NCI-H1105 (cell line): ENCODE results near the gene TIMM8A.
"Not testable (repeated sequence)": the region's sequence is repeated elsewhere in the genome, so short reads cannot be mapped to it uniquely, and the experiment has no call there.

Source experiments
- DNase-seq: peaks from one replicate; lab custom pipeline; 2025; lab: John Stamatoyannopoulos, UW

Gene TIMM8A

GRCh38 chrX:101359966-101360365 is 11.4 kb upstream of the TIMM8A start:
- no peak for DNase-seq

DNA sequence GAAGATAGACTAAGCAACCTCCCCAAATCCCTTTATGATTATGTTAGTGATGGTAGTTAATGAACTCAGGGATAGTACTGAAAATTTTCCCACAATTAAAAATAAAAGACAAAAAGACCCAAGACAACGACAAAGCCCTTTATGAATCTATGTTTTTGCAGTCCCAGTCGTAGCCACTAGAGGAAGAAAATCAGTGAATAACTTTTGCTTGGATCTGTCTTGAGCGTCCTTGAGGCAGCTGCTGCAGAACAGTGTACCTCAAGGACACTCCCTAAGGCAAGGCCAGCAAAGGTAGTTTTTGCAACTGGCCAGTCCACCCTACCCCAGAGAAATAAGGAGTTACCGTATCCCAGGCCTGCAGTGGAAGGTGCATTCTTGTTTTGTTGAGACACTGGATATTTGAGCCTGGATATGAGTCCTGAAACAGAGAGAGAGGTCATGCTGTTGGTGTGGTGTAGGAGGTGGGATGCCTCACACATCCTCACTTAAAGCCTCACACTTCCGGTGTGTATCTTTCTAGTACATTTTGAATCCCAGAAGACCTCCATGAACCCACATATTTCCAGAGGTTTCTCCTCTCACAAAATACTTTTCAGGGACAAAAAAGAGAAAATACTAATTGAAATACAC is 8.7 kb upstream of the TIMM8A start:
- DNase-seq: no peak

DNA sequence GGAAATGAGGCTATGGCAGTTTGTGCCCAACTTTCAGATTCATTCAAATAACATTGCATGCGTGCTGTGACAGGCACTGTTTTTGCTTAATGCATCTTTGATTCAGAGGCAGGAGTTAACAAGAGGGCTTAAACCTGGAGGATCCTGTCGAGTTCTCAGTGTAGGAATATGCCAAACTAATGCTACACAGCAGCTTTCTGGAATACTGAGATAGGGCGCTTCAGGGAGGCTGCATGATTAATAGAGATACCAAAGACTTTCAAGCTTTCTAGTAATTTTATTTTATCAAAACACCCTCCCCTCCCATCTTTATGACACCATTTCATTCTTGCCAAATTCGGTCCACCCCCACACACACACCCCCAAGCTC is 636 bp upstream of the TIMM8A start:
- no peak for DNase-seq

DNA sequence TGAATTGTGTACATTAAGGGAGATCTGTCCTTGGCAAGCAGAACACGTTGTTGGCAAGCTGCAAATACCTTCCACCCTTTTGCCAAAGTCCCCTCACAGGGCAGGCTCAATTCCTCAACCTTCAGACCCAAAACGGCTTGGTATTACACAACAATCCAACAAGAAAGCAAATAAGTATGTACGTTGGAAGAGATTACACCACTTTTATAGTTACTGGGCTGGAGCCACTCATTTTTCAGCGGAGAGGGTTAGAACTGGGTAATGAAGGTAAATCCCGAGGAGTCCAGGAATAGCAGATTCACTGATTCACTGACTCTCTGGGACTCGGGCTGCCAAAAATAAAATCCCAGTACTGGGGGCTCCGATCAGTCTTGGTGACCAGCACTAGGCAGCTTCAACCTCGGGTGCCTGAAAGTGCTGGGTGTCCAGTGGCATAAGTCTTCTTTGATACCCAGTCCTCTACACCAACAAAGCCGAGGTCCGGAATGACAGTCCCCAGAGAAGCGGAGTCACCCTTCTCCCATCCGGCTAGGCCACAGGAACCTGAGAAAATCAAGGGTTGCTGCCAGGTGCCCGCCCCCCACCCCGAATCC is 587 bp downstream of the TIMM8A start:
- DNase-seq: no peak

DNA sequence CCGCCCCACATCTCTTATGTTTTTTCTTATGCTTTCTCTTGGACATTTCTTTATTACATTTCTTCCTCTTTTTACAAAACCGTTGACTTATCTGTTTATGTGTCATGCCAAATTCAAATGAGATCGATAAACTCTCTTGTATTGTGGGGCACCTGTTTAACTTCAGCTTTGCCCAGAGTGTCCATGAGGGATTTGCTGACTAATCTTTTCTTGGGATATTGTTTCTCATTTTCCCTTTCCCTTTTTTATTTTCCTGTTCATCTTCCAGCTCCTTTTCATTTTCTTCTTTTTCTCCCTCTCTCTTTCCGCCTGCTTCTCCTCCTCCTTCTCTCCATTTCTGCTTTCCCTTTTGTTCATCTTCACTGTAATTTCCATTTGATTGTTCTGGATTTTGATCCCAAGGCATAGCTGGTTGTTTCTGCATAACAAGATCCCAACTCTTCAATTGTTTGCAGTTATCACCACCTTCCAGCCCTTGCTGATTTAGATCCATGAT is 10.7 kb downstream of the TIMM8A start:
- DNase-seq: no peak

DNA sequence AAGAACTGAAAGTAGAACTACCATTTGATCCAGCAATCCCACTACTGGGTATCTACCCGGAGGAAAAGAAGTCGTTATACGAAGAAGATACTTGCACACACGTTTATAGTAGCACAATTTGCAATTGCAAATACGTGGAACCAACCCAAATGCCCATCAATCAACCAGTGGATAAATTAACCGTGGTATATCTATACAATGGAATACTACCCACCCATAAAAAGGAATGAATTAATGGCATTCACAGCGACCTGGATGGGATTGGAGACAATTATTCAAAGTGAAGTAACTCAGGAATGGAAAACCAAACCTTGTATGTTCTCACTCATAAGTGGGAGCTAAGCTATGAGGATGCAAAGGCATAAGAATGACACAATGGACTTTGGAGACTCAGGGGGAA is 14.2 kb downstream of the TIMM8A start:
- DNase-seq: not testable (repeated sequence)

DNA sequence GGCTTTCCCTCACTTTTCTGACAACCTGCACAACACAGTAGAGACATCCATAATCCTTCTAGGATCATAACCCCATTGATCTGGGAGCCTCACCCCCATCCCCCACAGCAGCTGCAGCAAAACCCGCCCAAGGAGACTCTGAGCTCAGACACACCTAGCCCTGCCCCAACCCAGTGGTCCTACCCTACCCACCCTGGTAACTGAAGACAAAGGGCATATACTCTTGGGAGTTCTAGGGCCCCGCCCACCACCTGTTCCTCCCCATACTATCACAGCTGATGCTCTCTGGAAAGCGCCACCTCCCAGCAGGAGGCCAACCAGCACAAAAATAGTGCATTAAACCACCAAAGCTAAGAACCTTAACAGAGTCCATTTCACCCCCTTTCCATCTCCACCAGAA is 21.9 kb downstream of the TIMM8A start:
- DNase-seq: not testable (repeated sequence)

- DNase-seq: no peak
Observed at GRCh38 chrX:101303790-101304189, 44.8 kb downstream of the TIMM8A start.
